ENCODE data around the gene BMP10. TPM values are rescaled to one million over a fixed set of nuclear protein-coding genes. Genes with fewer than 3 reads are reported as not detected.

Gene BMP10
- total RNA-seq, 1 experiment from 2014 or later, result not detected

DNA sequence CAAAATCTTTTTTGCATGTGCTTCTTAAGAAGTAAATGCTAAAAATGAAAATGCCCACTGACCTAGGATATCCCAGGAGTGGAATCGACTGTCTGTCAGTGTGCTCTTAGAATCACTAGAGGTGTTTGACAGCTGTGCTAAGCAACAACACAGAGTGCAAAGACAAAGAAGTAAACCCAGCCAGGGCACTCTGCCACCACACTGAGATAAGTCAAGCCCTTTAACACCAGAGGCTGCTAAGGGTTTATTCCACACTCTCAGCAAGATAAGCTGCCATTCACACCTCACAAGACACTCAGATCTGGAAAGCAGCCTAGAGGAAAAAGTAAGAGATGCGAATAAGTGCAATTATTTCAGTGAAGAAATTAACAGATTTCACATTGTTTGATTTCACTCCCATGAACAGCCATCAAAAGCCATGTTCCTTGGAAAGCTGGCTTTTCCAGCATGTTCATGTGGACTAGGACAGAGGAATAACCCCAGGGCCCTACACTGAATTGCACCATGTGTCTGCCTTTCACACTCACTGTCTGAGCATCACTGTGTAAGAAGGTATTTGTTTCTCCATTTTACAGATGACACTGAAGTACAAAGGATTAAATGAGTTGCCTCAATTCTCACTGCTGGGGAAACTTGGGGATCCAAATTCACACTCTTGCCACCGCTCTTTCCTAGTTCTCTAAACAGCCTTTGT, 6.0 kb upstream of the BMP10 start:
- no peaks in the 10 kb centered on the region for H3K36me3 Mint-ChIP-seq (ENCODE audit: insufficient read depth in 1 of 3, low read depth in 3 of 3)
- H3K18ac ChIP-seq (ENCODE audit: insufficient read length, low read depth, low read length), result no peak overlapping the region
- no peak overlapping the region for H2BK5ac ChIP-seq (ENCODE audit: insufficient read length, low read length)
- TF ChIP-seq, protein P1, sequence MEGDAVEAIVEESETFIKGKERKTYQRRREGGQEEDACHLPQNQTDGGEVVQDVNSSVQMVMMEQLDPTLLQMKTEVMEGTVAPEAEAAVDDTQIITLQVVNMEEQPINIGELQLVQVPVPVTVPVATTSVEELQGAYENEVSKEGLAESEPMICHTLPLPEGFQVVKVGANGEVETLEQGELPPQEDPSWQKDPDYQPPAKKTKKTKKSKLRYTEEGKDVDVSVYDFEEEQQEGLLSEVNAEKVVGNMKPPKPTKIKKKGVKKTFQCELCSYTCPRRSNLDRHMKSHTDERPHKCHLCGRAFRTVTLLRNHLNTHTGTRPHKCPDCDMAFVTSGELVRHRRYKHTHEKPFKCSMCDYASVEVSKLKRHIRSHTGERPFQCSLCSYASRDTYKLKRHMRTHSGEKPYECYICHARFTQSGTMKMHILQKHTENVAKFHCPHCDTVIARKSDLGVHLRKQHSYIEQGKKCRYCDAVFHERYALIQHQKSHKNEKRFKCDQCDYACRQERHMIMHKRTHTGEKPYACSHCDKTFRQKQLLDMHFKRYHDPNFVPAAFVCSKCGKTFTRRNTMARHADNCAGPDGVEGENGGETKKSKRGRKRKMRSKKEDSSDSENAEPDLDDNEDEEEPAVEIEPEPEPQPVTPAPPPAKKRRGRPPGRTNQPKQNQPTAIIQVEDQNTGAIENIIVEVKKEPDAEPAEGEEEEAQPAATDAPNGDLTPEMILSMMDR (conservative IDR thresholded peaks at IDR 0.05), result no peak
- no peak overlapping the region for H2BK120ac ChIP-seq (ENCODE audit: low read depth, low read length, poor library complexity, severe bottlenecking)
- H3K4me2 ChIP-seq (ENCODE audit: insufficient read depth, insufficient read length, low read length), result no peak overlapping the region
- no peak overlapping the region for H3K23ac ChIP-seq (ENCODE audit: insufficient read length, low read depth, low read length)
- H3K4me3 Mint-ChIP-seq, result no peak overlapping the region
- H3K79me2 ChIP-seq (ENCODE audit: insufficient read depth, low read length), result no peaks in the 10 kb centered on the region
- H3K9ac ChIP-seq (ENCODE audit: extremely low read depth, insufficient read length, low read length), result no peak overlapping the region
- no CpG with 5 or more reads among the region's 3 CpGs for WGBS (ENCODE audit: extremely low coverage, insufficient read length, low lambda C conversion rate)
- no peak overlapping the region for H3K14ac ChIP-seq (ENCODE audit: insufficient read depth, low read length)
- no peak for DNase-seq
- no peaks in the 10 kb centered on the region for H3K4me1 ChIP-seq (ENCODE audit: insufficient read depth, low read length)
- no peak overlapping the region for H3K56ac ChIP-seq (ENCODE audit: insufficient read length, low read depth, low read length)
- H3K27me3 Mint-ChIP-seq (ENCODE audit: low read depth), result no peaks in the 10 kb centered on the region; the same call in none of the 2 replicates
- no peaks in the 10 kb centered on the region for H3K4me1 Mint-ChIP-seq
- H3K9me3 Mint-ChIP-seq, result no peaks in the 10 kb centered on the region
- no peaks in the 10 kb centered on the region for H3K9me3 ChIP-seq (ENCODE audit: control insufficient read depth, low read depth, low read length)
- H3K4ac ChIP-seq (ENCODE audit: low read depth, low read length), result no peak overlapping the region
- H3K27me3 ChIP-seq (ENCODE audit: insufficient read depth, low read length), result no peaks in the 10 kb centered on the region
- no peak overlapping the region for H2AFZ ChIP-seq (ENCODE audit: low read length)
- no peaks in the 10 kb centered on the region for H3K79me1 ChIP-seq (ENCODE audit: insufficient read depth, low read depth, low read length, poor library complexity, severe bottlenecking)
- H3K23me2 ChIP-seq (ENCODE audit: insufficient read length, low read depth, low read length, poor library complexity, severe bottlenecking), result no peaks in the 10 kb centered on the region
- no peak overlapping the region for H4K8ac ChIP-seq (replicated peaks; ENCODE audit: insufficient read length, low read depth, low read length)
- no peak overlapping the region for H4K91ac ChIP-seq (ENCODE audit: insufficient read length, low read depth, low read length)
- no peak overlapping the region for H3T11ph ChIP-seq (ENCODE audit: low read length)
- no peak overlapping the region for H2AK5ac ChIP-seq (ENCODE audit: insufficient read length, low read length)
- no peak overlapping the region for H3K27ac Mint-ChIP-seq
- no peak overlapping the region for H2BK12ac ChIP-seq (ENCODE audit: insufficient read length, low read depth, low read length)
- no peak overlapping the region for H3K27ac ChIP-seq (ENCODE audit: insufficient read length, low read depth, low read length)
- H4K5ac ChIP-seq (ENCODE audit: insufficient read length, low read depth, low read length), result no peak overlapping the region
- H2BK15ac ChIP-seq (ENCODE audit: low read depth, low read length), result no peak overlapping the region
- H4K20me1 ChIP-seq (ENCODE audit: control insufficient read depth, insufficient read depth, insufficient read length), result no peaks in the 10 kb centered on the region
- no peak overlapping the region for H2BK20ac ChIP-seq (ENCODE audit: low read depth, low read length, poor library complexity, severe bottlenecking)

Data from H9 (cell line).